Breast epithelium (tissue), 3 donors: ENCODE measurements around the gene CFAP251.

Source experiments
- POLR2AphosphoS5 ChIP-seq, 3 donors: sonication (generic); formaldehyde crosslinking; IDR thresholded peaks; one replicate each; pipeline ENCODE4 v1.6.1; 2017; ENCODE audit warnings: antibody characterized with exemption in 3 of 3
- TF ChIP-seq, protein P1 (sequence below), 3 donors: fragments of 450-650 bp; IDR thresholded peaks; one replicate each; pipeline ENCODE4 v1.5.1; 2016 to 2017; ENCODE audit warnings: antibody characterized with exemption in 3 of 3, mild to moderate bottlenecking in 3 of 3, moderate library complexity in 3 of 3

DNA sequence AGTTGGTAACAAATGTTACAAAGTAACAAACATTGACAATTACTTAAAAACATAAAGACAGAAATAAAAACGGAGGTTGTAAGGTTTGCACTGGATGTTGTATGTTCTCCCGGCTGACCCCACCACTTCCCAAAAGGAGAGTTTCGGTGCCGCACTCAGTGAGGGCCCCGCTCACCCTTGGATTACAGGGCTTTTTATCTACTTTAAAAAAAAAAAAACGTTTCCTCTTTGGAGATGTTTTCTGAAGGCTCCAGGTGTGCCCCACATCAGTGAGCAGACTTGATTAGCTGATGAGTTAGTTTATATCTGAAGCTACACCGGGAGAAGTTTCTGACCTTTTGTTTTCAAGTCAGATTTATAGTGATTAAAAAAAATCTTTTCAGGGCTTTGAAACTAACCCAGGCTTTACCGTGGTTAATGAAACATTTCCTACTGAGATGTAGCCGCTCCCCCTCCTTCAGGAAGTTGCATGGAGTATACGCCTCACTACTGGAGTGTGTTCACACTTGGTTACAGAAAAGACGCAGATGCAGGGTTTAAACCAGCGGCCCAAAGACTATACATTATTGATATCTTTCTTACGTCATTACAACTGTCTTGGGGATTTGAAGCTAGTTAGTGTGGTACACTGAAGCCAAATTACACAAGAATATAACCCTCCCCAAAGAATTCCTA is 65.3 kb downstream of the CFAP251 start:
- TF ChIP-seq, protein P1, sequence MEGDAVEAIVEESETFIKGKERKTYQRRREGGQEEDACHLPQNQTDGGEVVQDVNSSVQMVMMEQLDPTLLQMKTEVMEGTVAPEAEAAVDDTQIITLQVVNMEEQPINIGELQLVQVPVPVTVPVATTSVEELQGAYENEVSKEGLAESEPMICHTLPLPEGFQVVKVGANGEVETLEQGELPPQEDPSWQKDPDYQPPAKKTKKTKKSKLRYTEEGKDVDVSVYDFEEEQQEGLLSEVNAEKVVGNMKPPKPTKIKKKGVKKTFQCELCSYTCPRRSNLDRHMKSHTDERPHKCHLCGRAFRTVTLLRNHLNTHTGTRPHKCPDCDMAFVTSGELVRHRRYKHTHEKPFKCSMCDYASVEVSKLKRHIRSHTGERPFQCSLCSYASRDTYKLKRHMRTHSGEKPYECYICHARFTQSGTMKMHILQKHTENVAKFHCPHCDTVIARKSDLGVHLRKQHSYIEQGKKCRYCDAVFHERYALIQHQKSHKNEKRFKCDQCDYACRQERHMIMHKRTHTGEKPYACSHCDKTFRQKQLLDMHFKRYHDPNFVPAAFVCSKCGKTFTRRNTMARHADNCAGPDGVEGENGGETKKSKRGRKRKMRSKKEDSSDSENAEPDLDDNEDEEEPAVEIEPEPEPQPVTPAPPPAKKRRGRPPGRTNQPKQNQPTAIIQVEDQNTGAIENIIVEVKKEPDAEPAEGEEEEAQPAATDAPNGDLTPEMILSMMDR (IDR thresholded peaks at IDR 0.05), result no peak
- TF ChIP-seq POLR2AphosphoS5 (IDR thresholded peaks at IDR 0.05), result no peak
